HG03558 (cell line): ENCODE measurements around the gene RPL11.
"Not testable (repeated sequence)": the region's sequence is repeated elsewhere in the genome, so short reads cannot be mapped to it uniquely, and the experiment has no call there.

Experiments
- ATAC-seq: cut with Tn5 transposase; IDR thresholded peaks from one replicate; pipeline ENCODE4 v1.9.1; 2021; ENCODE audit warnings: moderate number of reproducible peaks; ENCODE audit not compliant: unreplicated experiment; ENCODE audit errors: extremely low read depth

Gene RPL11

DNA sequence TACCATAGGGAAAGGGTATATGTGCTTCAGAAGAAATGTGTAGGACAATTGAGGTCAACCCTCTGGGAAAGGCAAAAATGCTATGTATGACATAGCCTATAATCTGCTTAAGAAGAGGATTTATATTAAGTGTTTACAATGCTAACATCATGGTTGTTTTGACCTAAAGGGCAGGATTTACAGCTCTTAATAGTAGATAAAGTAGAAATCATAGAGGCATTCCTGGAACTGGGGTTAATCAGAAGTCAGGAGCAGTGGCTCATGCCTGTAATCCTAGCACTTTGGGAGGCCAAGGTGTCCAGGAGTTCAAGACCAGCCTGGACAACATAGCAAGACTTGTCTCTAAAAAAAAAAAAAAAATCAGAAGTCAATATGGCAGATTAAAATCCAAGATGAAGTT is 8.7 kb upstream of the RPL11 start:
- ATAC-seq = no peak

DNA sequence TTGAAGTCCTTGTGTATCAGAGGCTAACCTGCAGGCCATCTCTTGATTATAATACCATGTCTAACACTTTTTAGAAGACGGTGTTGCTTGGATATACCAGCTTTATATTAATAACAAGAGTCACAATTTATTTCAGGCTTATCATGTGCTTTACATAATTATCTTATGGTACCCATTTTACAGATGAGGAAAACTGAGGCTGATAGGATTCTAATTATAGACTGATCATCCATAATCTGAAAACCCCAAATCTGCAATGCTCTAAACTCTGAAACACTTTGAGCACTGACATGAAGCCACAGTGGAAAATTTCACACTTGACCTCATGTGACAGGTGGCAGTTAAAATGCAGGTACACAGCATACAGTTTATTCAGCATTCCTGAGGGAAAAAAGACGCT is 7.2 kb upstream of the RPL11 start:
- ATAC-seq = no peak

DNA sequence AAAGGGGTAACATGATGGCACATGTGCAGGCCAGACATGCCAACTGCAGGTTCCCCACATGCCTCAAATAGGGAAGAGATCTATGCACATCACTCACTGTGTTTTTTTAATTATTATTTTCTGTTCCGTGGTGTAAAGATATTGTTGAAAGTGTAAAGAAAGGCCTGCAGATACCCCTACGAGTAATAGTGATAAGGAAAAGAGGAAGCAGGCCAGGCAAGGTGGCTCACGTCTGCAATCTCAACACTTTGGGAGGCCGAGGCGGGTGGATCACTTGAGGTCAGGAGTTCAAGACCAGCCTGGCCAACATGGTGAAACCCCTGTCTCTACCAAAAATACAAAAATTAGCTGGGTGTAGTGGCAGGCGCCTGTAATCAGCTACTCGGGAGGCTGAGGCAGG is 6.4 kb upstream of the RPL11 start:
- ATAC-seq = not testable (repeated sequence)

GRCh38 chr1:23687680-23688079 is 3.9 kb upstream of the RPL11 start:
- not testable (repeated sequence) for ATAC-seq

GRCh38 chr1:23688281-23688680 is 3.3 kb upstream of the RPL11 start:
- not testable (repeated sequence) for ATAC-seq

- ATAC-seq = no peak
Measured at GRCh38 chr1:23692308-23692871, 784 bp downstream of the RPL11 start.

- ATAC-seq = no peak
Measured at GRCh38 chr1:23693599-23693998, 2.0 kb downstream of the RPL11 start.

DNA sequence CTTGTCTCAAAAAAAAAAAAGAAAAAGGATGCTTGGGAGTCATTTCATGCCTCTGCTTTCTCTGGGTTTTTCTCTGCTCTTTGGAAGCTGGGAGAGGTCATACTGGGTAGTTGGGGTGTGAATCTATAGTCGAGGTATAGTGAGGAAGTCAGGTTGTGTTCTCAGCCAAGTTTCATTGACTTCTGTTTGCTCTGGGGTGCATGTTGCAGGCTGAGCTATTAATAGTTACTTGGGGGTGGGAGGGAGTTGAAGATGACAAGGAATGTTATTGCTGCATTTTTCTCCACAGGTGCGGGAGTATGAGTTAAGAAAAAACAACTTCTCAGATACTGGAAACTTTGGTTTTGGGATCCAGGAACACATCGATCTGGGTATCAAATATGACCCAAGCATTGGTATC is 2.8 kb downstream of the RPL11 start:
- ATAC-seq = no peak

DNA sequence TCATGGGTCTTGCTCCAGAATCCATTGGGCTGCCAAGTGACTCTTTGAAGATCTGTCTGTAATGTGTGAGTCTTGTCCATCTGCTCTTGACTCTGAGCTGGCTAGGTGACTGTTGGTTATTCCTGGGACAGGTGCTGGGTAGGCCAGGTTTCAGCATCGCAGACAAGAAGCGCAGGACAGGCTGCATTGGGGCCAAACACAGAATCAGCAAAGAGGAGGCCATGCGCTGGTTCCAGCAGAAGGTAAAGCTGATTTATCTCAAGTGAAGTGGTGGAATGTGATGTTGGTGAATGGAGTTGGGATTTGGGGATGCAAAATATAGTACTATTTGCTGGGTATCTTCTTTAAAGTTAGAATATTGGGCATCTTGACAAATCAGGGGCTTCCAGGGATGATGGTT is 4.1 kb downstream of the RPL11 start:
- no peak for ATAC-seq

DNA sequence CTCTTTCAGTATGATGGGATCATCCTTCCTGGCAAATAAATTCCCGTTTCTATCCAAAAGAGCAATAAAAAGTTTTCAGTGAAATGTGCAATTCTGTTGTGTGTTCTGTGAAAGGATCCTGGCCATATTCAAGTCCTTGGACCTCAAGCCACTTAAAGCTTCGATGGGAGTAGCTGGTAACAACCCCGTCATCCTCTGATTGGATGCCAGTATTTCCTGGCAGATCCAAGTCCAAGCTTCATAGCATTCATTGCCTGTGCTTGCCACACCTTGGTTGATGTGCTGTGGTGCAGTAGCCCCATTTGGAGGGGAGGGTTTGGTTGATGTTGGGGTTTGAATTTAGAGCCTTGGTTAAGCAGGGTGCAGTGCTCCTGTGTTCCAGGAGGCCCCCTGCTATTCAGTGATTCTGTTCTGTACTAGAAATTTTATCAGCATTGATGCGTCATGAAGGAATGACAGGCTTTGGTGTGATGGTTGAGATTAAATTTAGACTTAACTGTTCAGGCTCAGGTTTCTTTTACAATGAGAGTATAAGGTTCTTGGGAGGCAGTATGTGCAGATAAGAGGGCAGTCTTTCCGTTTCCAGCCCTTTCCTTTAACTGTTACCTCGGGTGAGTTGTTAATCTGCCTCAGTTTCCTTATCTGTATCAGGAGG is 4.9 kb downstream of the RPL11 start:
- no peak for ATAC-seq

GRCh38 chr1:23698466-23698865 is 6.9 kb downstream of the RPL11 start:
- no peak for ATAC-seq

- ATAC-seq = no peak
Measured at GRCh38 chr1:23699280-23700179, 7.9 kb downstream of the RPL11 start.

GRCh38 chr1:23701310-23701709 is 9.7 kb downstream of the RPL11 start:
- ATAC-seq = no peak

- no peak for ATAC-seq
Measured at GRCh38 chr1:23701996-23702395, 10.4 kb downstream of the RPL11 start.

GRCh38 chr1:23704834-23705495 is 13.4 kb downstream of the RPL11 start:
- no peak for ATAC-seq

DNA sequence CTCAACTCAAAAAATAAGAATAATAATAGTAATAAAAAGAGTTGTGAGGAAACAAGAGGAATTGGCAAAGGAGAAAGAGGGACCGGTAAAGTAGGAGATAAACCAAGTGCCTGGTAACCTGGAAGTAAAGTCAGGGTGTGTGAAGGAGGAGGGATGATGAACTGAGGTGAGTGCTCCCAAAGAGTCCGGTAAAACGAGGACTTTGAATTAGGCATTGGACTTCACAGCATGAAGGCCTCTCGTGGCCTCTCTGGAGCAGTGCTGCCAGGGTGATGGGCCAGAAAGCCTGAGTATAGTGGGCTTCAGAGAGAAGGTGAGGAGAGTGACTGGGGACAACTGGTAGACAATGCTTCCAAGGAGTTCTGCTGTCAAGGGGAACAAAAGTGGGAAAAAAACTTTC is 17.6 kb downstream of the RPL11 start:
- no peak for ATAC-seq

DNA sequence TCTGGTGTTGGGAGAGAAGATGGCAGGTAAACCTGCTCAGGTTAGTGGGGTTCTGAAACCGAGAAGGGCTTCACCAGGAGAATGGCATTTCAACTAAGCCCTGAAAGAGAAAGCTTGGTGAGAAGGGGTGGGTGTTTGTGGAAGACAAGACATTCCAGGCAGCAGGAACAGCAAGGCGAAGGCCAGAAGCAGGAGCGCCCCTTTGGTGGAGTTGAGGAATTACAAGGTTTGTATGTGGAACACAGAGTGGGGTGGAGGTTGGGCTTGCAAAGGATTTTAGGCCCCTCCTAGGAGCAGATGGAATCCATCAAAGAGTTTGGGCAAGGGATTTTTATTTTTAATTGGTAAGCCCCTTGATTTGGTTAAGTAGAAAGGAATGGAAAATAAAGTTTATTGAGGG is 26.9 kb downstream of the RPL11 start:
- no peak for ATAC-seq

DNA sequence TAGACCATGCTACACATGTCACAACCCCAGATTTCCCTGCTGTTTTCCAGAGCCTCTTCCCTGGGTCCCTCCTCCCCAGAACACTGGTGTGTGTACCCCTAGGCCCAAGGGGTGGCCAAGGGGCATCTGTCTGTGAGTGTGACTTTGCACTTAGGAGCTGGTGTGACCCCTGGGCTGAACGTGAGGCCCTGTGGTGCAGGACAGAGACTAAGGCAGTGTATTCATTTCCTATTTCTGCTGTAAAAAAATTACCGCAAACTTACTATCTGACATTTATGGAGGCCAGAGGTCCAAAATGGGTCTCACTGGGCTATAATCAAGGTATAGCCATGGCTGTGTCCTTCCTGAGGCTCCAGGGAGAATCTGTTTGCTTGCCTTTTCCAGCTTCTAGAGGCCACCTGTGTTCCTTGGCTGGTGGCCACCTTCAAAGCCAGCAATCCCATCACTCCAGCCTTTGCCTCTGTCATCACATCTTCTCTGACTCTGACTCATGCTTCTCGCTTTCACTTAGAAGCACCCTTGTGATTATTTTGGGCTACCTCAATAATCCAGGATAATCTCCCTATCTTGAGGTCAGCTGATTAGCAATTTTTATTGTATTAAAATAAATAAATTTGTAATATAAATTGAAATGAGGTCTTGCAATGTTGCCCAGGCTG is 27.7 kb downstream of the RPL11 start:
- no peak for ATAC-seq

DNA sequence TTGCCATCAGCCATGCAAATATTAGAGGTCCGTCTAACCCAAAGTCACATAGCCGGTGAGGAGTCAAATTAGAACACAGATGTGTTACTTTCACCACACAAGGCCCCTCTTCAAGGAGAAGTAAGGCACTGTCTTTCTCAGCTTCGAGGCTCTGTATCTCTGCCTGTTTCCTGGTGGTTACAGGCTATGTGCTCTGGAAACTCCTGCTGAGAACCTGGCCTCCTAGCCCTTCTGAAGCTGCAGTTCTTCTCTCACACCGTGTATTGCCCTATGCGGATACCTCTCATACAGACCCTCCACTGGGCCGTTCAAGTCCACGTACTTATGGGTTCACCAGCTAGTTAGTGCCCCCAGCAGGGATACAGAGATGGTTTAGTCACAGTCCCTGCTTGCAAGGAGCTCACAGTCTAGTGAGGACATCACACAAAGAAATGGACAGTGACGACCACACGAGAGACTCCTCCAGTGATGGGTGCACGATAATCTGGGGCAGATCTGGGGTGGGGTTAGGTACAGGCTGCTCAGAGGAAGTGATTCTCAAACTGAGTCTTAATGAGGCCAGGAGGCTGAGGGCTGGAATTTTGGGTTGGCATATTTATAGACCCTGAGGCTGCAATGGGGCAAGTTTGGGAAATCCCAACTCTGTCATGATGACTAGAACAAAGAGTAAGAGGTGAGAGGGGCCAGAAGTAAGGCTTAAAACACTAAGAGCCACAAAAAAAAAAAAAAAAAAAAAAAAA is 28.8 kb downstream of the RPL11 start:
- no peak for ATAC-seq

GRCh38 chr1:23722652-23723051 is 31.0 kb downstream of the RPL11 start:
- ATAC-seq = no peak
